Natural killer cell (primary cell): ENCODE results near the gene SEMA3C. TPM values are rescaled to one million over a fixed set of nuclear protein-coding genes. Genes with fewer than 3 reads are reported as not detected.

ENCODE experiments used
- ATAC-seq, 3 donors: fragments of 150-1000 bp in 2 of 3; fragments of 200-7000 bp in 1 of 3; cut with Tn5 transposase; 1 replicate in 1 of 3; 2 replicates in 2 of 3; pipeline ENCODE4 v1.10.0; 2021; ENCODE audit warnings: mild to moderate bottlenecking in 2 of 3, moderate library complexity in 2 of 3
- DNase-seq, 2 donors: peaks; one replicate each; pipeline versions ENCODE4 v3.0.0 to v3.0.0-alpha.2; 2013 to 2021; ENCODE audit warnings: mixed read lengths in 1 of 2
- H3K27ac ChIP-seq: one replicate; pipeline ENCODE4 v1.5.1; 2013; ENCODE audit warnings: mild to moderate bottlenecking, low read length
- H3K27me3 ChIP-seq: one replicate; pipeline ENCODE4 v1.6.1; 2013; ENCODE audit warnings: low read length; ENCODE audit not compliant: control insufficient read depth, insufficient read depth
- H3K36me3 ChIP-seq: one replicate; pipeline ENCODE4 v1.6.1; 2013; ENCODE audit warnings: low read length; ENCODE audit not compliant: control insufficient read depth, insufficient read depth
- H3K4me1 ChIP-seq: one replicate; pipeline ENCODE4 v1.6.1; 2013; ENCODE audit warnings: low read length; ENCODE audit not compliant: control insufficient read depth, insufficient read depth
- H3K4me3 ChIP-seq: one replicate; pipeline ENCODE4 v1.5.1; 2013; ENCODE audit warnings: low read length
- H3K9me3 ChIP-seq: one replicate; pipeline ENCODE4 v1.6.1; 2013; ENCODE audit warnings: low read length; ENCODE audit not compliant: control insufficient read depth, insufficient read depth
- H3K27ac Mint-ChIP-seq, 2 donors: one replicate each; pipeline ENCODE4 v1.8.0; 2022; ENCODE audit warnings: mild to moderate bottlenecking in 2 of 2, mixed read lengths in 2 of 2, moderate library complexity in 1 of 2
- H3K27me3 Mint-ChIP-seq, 2 donors: one replicate each; pipeline ENCODE4 v1.8.0; 2022; ENCODE audit warnings: low read depth in 2 of 2, mixed read lengths in 2 of 2
- H3K36me3 Mint-ChIP-seq: one replicate; pipeline ENCODE4 v1.8.0; 2022; ENCODE audit warnings: mixed read lengths
- H3K4me1 Mint-ChIP-seq, 2 donors: one replicate each; pipeline ENCODE4 v1.8.0; 2022; ENCODE audit warnings: mixed read lengths in 2 of 2
- H3K4me3 Mint-ChIP-seq: one replicate; pipeline ENCODE4 v1.8.0; 2022; ENCODE audit warnings: mild to moderate bottlenecking, moderate library complexity, mixed read lengths
- H3K9me3 Mint-ChIP-seq, 2 donors: one replicate each; pipeline ENCODE4 v1.8.0; 2022; ENCODE audit warnings: mixed read lengths in 2 of 2
- CTCF ChIP-seq: fragments of 200-600 bp; IDR thresholded peaks from one replicate; pipeline ENCODE4 v1.8.0; 2022; ENCODE audit warnings: antibody characterized with exemption
- WGBS: methylation state at CpG from one replicate; pipeline ENCODE4 v1.1.7; 2013; ENCODE audit warnings: missing lambda C conversion rate; ENCODE audit not compliant: insufficient coverage; 5-methylcytosine and 5-hydroxymethylcytosine counted together
- intact Hi-C: fragments of 100-400 bp; cut with micrococcal nuclease; formaldehyde crosslinking; loops from one replicate; pipeline ENCODE4 v1.14.2; 2022
- total RNA-seq, 4 donors: library from RNA; stranded (reverse); fragments of 120-200 nt in 1 of 4; gene quantifications; one replicate each; pipeline versions ENCODE4 v1.2.3 to v1.2.4, GENCODE V29; 2013 to 2022

SEMA3C gene
- total RNA-seq, 3 donors from 2014 or later (not counting 1 experiment from before 2014, with no cell fraction given), result 0.41 to 12.2 (median 0.94) TPM

GRCh38 chr7:80954191-80954590 is 35.3 kb upstream of the SEMA3C start:
- H3K4me1 ChIP-seq, result no peaks in the 10 kb centered on the region
- no peaks in the 10 kb centered on the region for H3K27me3 Mint-ChIP-seq
- 75% methylated on average over 1 of the region's 1 CpG for WGBS
- no peak for TF ChIP-seq CTCF
- H3K36me3 ChIP-seq, result no peaks in the 10 kb centered on the region
- H3K4me3 ChIP-seq, result no peak overlapping the region
- intact Hi-C loops, result no loop called here
- no peaks in the 10 kb centered on the region for H3K9me3 ChIP-seq
- no peak overlapping the region for H3K27ac ChIP-seq
- peaks cover 4% of the 10 kb centered on the region in 2 donors for H3K9me3 Mint-ChIP-seq
- no peak overlapping the region for H3K4me3 Mint-ChIP-seq
- H3K36me3 Mint-ChIP-seq, result no peaks in the 10 kb centered on the region
- no peaks in the 10 kb centered on the region for H3K4me1 Mint-ChIP-seq
- ATAC-seq (no peak), DNase-seq (no peak)
- H3K27me3 ChIP-seq, result no peaks in the 10 kb centered on the region
- no peak overlapping the region for H3K27ac Mint-ChIP-seq

DNA sequence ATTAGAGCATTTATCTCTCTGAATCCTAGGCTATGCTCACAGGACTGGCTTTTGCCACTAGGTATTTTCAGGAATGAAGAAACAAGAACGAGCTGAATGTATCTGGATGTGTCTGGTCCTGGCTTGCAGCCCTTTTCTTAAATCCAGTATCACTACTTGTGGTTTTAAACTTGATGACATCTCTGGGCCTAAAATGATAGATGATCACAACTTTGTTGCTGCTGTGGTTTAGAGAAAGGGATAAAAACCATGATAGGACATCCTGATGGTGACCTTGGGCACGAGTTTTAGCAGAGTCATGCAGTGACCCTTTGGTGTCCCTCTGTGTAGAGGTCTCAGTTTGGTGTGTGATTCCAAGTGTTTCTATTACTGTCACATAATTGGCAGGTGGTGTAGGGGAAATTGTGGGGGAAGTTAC is 31.7 kb upstream of the SEMA3C start:
- DNase-seq, result no peak
- intact Hi-C loops, result no loop called here
- Histone ChIP-seq H3K4me1 (no peaks in the 10 kb centered on the region), H3K9me3 (no peaks in the 10 kb centered on the region), H3K27ac (no peak overlapping the region), H3K36me3 (no peaks in the 10 kb centered on the region), H3K27me3 (no peaks in the 10 kb centered on the region), H3K4me3 (no peak overlapping the region)
- Mint-ChIP-seq H3K4me1 (no peaks in the 10 kb centered on the region), H3K4me3 (no peak overlapping the region), H3K9me3 (peaks cover 6% of the 10 kb centered on the region in 2 donors), H3K27me3 (no peaks in the 10 kb centered on the region), H3K27ac (no peak overlapping the region), H3K36me3 (no peaks in the 10 kb centered on the region)
- WGBS, result 5% methylated on average over 2 of the region's 2 CpGs
- TF ChIP-seq CTCF, result no peak
- ATAC-seq, result no peak

DNA sequence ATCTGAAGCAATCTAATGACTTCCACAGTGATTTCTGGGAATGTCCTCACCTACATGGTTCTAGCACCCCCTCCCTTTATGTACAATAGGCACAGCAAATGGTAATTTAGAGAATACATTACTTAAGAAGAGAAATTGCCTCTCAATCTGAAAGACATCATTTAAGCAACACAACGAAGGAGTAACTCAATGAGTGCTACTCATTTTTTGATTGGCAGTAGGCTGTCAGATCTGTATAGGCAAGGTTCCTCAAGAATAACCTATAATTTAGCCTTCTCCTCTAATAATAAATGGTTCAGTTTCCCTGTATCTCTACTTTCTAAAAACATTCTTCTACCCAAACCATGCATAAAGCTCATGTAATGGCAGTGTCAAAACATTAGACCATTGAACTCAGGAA is 30.6 kb upstream of the SEMA3C start:
- H3K9me3 ChIP-seq, result no peaks in the 10 kb centered on the region
- no peaks in the 10 kb centered on the region for H3K4me1 ChIP-seq
- no peaks in the 10 kb centered on the region for H3K36me3 Mint-ChIP-seq
- H3K27me3 Mint-ChIP-seq, result no peaks in the 10 kb centered on the region
- H3K27ac ChIP-seq, result no peak overlapping the region
- no peak for TF ChIP-seq CTCF
- no peak for DNase-seq
- no peak overlapping the region for H3K4me3 Mint-ChIP-seq
- no peaks in the 10 kb centered on the region for H3K27me3 ChIP-seq
- no peaks in the 10 kb centered on the region for H3K36me3 ChIP-seq
- WGBS, result 100% methylated on average over 1 of the region's 1 CpG
- H3K9me3 Mint-ChIP-seq, result peaks cover 2 to 6% of the 10 kb centered on the region in 2 donors
- ATAC-seq, result no peak
- H3K4me3 ChIP-seq, result no peak overlapping the region
- H3K4me1 Mint-ChIP-seq, result no peaks in the 10 kb centered on the region
- intact Hi-C loops, result loop anchor here (10.0 kb wide), 1 partner anchor 65 kb away; no protein-coding TSS in a partner anchor
- H3K27ac Mint-ChIP-seq, result no peak overlapping the region

GRCh38 chr7:80946858-80947257 is 28.0 kb upstream of the SEMA3C start:
- H3K4me1 ChIP-seq, result no peaks in the 10 kb centered on the region
- no peaks in the 10 kb centered on the region for H3K36me3 Mint-ChIP-seq
- no peak overlapping the region for H3K4me3 ChIP-seq
- H3K27me3 ChIP-seq, result no peaks in the 10 kb centered on the region
- no peak overlapping the region for H3K4me3 Mint-ChIP-seq
- H3K9me3 ChIP-seq, result no peaks in the 10 kb centered on the region
- intact Hi-C loops, result loop anchor here (10.0 kb wide), 1 partner anchor 62 kb away; no protein-coding TSS in a partner anchor
- no peak for TF ChIP-seq CTCF
- H3K36me3 ChIP-seq, result no peaks in the 10 kb centered on the region
- H3K4me1 Mint-ChIP-seq, result no peaks in the 10 kb centered on the region
- DNase-seq (no peak), ATAC-seq (no peak)
- no peak overlapping the region for H3K27ac ChIP-seq
- H3K27me3 Mint-ChIP-seq, result no peaks in the 10 kb centered on the region
- peaks cover 4 to 6% of the 10 kb centered on the region in 2 donors for H3K9me3 Mint-ChIP-seq
- H3K27ac Mint-ChIP-seq, result no peak overlapping the region
